Gastroesophageal sphincter (tissue), 3 donors: ENCODE results near the gene ADD1.

ENCODE experiments used
- POLR2A ChIP-seq, 2 donors: fragments of 450-650 bp; IDR thresholded peaks; one replicate each; pipeline ENCODE4 v1.6.1; 2017; ENCODE audit warnings: antibody characterized with exemption in 2 of 2, mild to moderate bottlenecking in 2 of 2, moderate library complexity in 1 of 2
- TF ChIP-seq, protein P1 (sequence below), 4 experiments: fragments of 200-600 bp in 2 of 4; fragments of 450-650 bp in 2 of 4; sonication (generic) in 1 of 4; IDR thresholded peaks; one replicate each; pipeline ENCODE4 v1.5.1; 2017 to 2019; ENCODE audit warnings: antibody characterized with exemption in 4 of 4, mild to moderate bottlenecking in 2 of 4, moderate library complexity in 2 of 4

DNA sequence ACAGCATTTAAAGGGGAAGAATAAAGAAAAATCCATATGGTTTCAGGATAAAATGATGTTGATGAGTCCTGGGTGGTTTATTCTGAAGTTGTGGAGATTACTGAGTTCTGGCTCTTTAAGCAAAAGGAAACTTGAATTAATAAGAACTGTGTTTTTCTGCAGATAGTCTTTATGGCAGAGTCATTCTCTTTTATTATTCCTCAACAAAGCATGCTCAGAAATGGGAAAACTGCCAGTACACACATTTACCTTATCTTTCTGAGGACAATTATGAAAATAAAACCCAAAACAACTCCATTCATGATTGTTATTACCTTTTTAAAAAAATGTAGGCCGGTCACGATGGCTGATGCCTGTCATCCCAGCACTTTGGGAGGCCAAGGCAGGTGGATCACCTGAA lies 58.5 kb downstream of the ADD1 start:
- TF ChIP-seq POLR2A (IDR thresholded peaks at IDR 0.05), result no peak
- TF ChIP-seq, protein P1, sequence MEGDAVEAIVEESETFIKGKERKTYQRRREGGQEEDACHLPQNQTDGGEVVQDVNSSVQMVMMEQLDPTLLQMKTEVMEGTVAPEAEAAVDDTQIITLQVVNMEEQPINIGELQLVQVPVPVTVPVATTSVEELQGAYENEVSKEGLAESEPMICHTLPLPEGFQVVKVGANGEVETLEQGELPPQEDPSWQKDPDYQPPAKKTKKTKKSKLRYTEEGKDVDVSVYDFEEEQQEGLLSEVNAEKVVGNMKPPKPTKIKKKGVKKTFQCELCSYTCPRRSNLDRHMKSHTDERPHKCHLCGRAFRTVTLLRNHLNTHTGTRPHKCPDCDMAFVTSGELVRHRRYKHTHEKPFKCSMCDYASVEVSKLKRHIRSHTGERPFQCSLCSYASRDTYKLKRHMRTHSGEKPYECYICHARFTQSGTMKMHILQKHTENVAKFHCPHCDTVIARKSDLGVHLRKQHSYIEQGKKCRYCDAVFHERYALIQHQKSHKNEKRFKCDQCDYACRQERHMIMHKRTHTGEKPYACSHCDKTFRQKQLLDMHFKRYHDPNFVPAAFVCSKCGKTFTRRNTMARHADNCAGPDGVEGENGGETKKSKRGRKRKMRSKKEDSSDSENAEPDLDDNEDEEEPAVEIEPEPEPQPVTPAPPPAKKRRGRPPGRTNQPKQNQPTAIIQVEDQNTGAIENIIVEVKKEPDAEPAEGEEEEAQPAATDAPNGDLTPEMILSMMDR (IDR thresholded peaks at IDR 0.05), result no peak
